Activated naive CD8-positive, alpha-beta T cell (primary cell): ENCODE results near the gene SIK2.

Experiments
- H3K27ac Mint-ChIP-seq: one replicate; pipeline ENCODE4 v1.8.0; 2021; ENCODE audit warnings: mixed read lengths
- H3K27me3 Mint-ChIP-seq: one replicate; pipeline ENCODE4 v1.8.0; 2021; ENCODE audit warnings: mixed read lengths
- H3K36me3 Mint-ChIP-seq: one replicate; pipeline ENCODE4 v1.8.0; 2021; ENCODE audit warnings: mixed read lengths
- H3K4me1 Mint-ChIP-seq: one replicate; pipeline ENCODE4 v1.8.0; 2021; ENCODE audit warnings: low read depth, mixed read lengths
- H3K4me3 Mint-ChIP-seq: one replicate; pipeline ENCODE4 v1.8.0; 2021; ENCODE audit warnings: mild to moderate bottlenecking, mixed read lengths
- H3K9me3 Mint-ChIP-seq: one replicate; pipeline ENCODE4 v1.8.0; 2021; ENCODE audit warnings: low read depth, mixed read lengths

Gene SIK2

GRCh38 chr11:111676878-111677585, 74.8 kb downstream of the SIK2 start:
- H3K4me3 Mint-ChIP-seq, result no peak overlapping the region
- H3K4me1 Mint-ChIP-seq, result peaks cover 7% of the 10 kb centered on the region
- no peaks in the 10 kb centered on the region for H3K27me3 Mint-ChIP-seq
- peaks cover 19% of the 10 kb centered on the region for H3K36me3 Mint-ChIP-seq
- no peaks in the 10 kb centered on the region for H3K9me3 Mint-ChIP-seq
- H3K27ac Mint-ChIP-seq, result no peak overlapping the region

GRCh38 chr11:111680486-111681175, 78.4 kb downstream of the SIK2 start:
- peaks cover 7% of the 10 kb centered on the region for H3K4me1 Mint-ChIP-seq
- H3K9me3 Mint-ChIP-seq, result no peaks in the 10 kb centered on the region
- H3K27ac Mint-ChIP-seq, result no peak overlapping the region
- H3K4me3 Mint-ChIP-seq, result no peak overlapping the region
- H3K27me3 Mint-ChIP-seq, result no peaks in the 10 kb centered on the region
- peaks cover 17% of the 10 kb centered on the region for H3K36me3 Mint-ChIP-seq

- Mint-ChIP-seq H3K4me1 (peaks cover 7% of the 10 kb centered on the region), H3K4me3 (no peak overlapping the region), H3K9me3 (no peaks in the 10 kb centered on the region), H3K27me3 (no peaks in the 10 kb centered on the region), H3K36me3 (peaks cover 22% of the 10 kb centered on the region), H3K27ac (no peak overlapping the region)
These were observed 81.6 kb downstream of the SIK2 start for GRCh38 chr11:111683806-111684205.

- Mint-ChIP-seq H3K9me3 (no peaks in the 10 kb centered on the region), H3K27ac (no peak overlapping the region), H3K36me3 (peaks cover 26% of the 10 kb centered on the region), H3K4me1 (peaks cover 7% of the 10 kb centered on the region), H3K4me3 (no peak overlapping the region), H3K27me3 (no peaks in the 10 kb centered on the region)
These were observed 82.0 kb downstream of the SIK2 start for GRCh38 chr11:111684251-111684650.

GRCh38 chr11:111688013-111688412, 85.8 kb downstream of the SIK2 start:
- H3K9me3 Mint-ChIP-seq, result no peaks in the 10 kb centered on the region
- H3K4me1 Mint-ChIP-seq, result no peaks in the 10 kb centered on the region
- no peaks in the 10 kb centered on the region for H3K27me3 Mint-ChIP-seq
- H3K4me3 Mint-ChIP-seq, result no peak overlapping the region
- H3K27ac Mint-ChIP-seq, result no peak overlapping the region
- peaks cover 26% of the 10 kb centered on the region for H3K36me3 Mint-ChIP-seq

GRCh38 chr11:111691176-111691575, 88.9 kb downstream of the SIK2 start:
- Mint-ChIP-seq H3K36me3 (peaks cover 13% of the 10 kb centered on the region), H3K9me3 (no peaks in the 10 kb centered on the region), H3K27ac (no peak overlapping the region), H3K4me1 (no peaks in the 10 kb centered on the region), H3K27me3 (no peaks in the 10 kb centered on the region), H3K4me3 (no peak overlapping the region)

GRCh38 chr11:111691741-111692140, 89.5 kb downstream of the SIK2 start:
- H3K27ac Mint-ChIP-seq, result no peak overlapping the region
- no peaks in the 10 kb centered on the region for H3K27me3 Mint-ChIP-seq
- no peak overlapping the region for H3K4me3 Mint-ChIP-seq
- H3K9me3 Mint-ChIP-seq, result no peaks in the 10 kb centered on the region
- no peaks in the 10 kb centered on the region for H3K4me1 Mint-ChIP-seq
- peaks cover 13% of the 10 kb centered on the region for H3K36me3 Mint-ChIP-seq

- Mint-ChIP-seq H3K4me1 (no peaks in the 10 kb centered on the region), H3K27ac (no peak overlapping the region)
These were observed 91.1 kb downstream of the SIK2 start for GRCh38 chr11:111693224-111693937.

GRCh38 chr11:111694851-111695250, 92.6 kb downstream of the SIK2 start:
- Mint-ChIP-seq H3K27me3 (no peaks in the 10 kb centered on the region), H3K27ac (no peak overlapping the region), H3K36me3 (no peaks in the 10 kb centered on the region), H3K4me3 (no peak overlapping the region), H3K9me3 (no peaks in the 10 kb centered on the region), H3K4me1 (no peaks in the 10 kb centered on the region)

More at GRCh38 chr11:111693224-111693937, 91.1 kb downstream of the SIK2 start:
- no peaks in the 10 kb centered on the region for H3K9me3 Mint-ChIP-seq
- H3K36me3 Mint-ChIP-seq, result peaks cover 8% of the 10 kb centered on the region
- no peaks in the 10 kb centered on the region for H3K27me3 Mint-ChIP-seq
- H3K4me3 Mint-ChIP-seq, result no peak overlapping the region

GRCh38 chr11:111696556-111696955, 94.3 kb downstream of the SIK2 start:
- H3K27ac Mint-ChIP-seq, result no peak overlapping the region
- H3K4me3 Mint-ChIP-seq, result no peak overlapping the region
- H3K27me3 Mint-ChIP-seq, result no peaks in the 10 kb centered on the region
- no peaks in the 10 kb centered on the region for H3K36me3 Mint-ChIP-seq
- no peaks in the 10 kb centered on the region for H3K9me3 Mint-ChIP-seq
- no peaks in the 10 kb centered on the region for H3K4me1 Mint-ChIP-seq

- no peaks in the 10 kb centered on the region for H3K4me1 Mint-ChIP-seq
- no peak overlapping the region for H3K27ac Mint-ChIP-seq
- no peaks in the 10 kb centered on the region for H3K27me3 Mint-ChIP-seq
- no peak overlapping the region for H3K4me3 Mint-ChIP-seq
- H3K9me3 Mint-ChIP-seq, result no peaks in the 10 kb centered on the region
- H3K36me3 Mint-ChIP-seq, result peaks cover 3% of the 10 kb centered on the region
These were observed 95.7 kb downstream of the SIK2 start for GRCh38 chr11:111697933-111698371.

- Mint-ChIP-seq H3K4me1 (no peaks in the 10 kb centered on the region), H3K9me3 (no peaks in the 10 kb centered on the region), H3K4me3 (no peak overlapping the region), H3K27me3 (no peaks in the 10 kb centered on the region), H3K36me3 (peaks cover 9% of the 10 kb centered on the region), H3K27ac (peak overlapping the region; percentile 66)
These were observed 96.8 kb downstream of the SIK2 start for GRCh38 chr11:111698852-111699559.

GRCh38 chr11:111699579-111700156, 97.4 kb downstream of the SIK2 start:
- Mint-ChIP-seq H3K27ac (no peak overlapping the region), H3K9me3 (no peaks in the 10 kb centered on the region), H3K36me3 (peaks cover 11% of the 10 kb centered on the region), H3K4me1 (no peaks in the 10 kb centered on the region), H3K27me3 (no peaks in the 10 kb centered on the region), H3K4me3 (no peak overlapping the region)

GRCh38 chr11:111700162-111700561, 97.9 kb downstream of the SIK2 start:
- Mint-ChIP-seq H3K9me3 (no peaks in the 10 kb centered on the region), H3K27ac (no peak overlapping the region), H3K36me3 (peaks cover 15% of the 10 kb centered on the region), H3K4me3 (no peak overlapping the region), H3K4me1 (no peaks in the 10 kb centered on the region), H3K27me3 (no peaks in the 10 kb centered on the region)
